Nephron (organoid): ENCODE data around the gene ARNT2.

ENCODE experiments used
- H3K27ac Mint-ChIP-seq, 3 experiments: 2 replicates each; pipeline ENCODE4 v1.8.0; 2020; ENCODE audit warnings: mixed read lengths in 3 of 3, mild to moderate bottlenecking in 2 of 3, moderate library complexity in 1 of 3
- H3K27me3 Mint-ChIP-seq: 2 replicates; pipeline ENCODE4 v1.8.0; 2021; ENCODE audit warnings: low read depth, mild to moderate bottlenecking, moderate library complexity, mixed read lengths
- H3K36me3 Mint-ChIP-seq: 2 replicates; pipeline ENCODE4 v1.8.0; 2020; ENCODE audit warnings: low read depth, mixed read lengths
- H3K4me1 Mint-ChIP-seq: 2 replicates; pipeline ENCODE4 v1.8.0; 2020; ENCODE audit warnings: mixed read lengths
- H3K4me3 Mint-ChIP-seq, 3 experiments: 2 replicates each; pipeline ENCODE4 v1.8.0; 2020; ENCODE audit warnings: mild to moderate bottlenecking in 3 of 3, mixed read lengths in 3 of 3, moderate library complexity in 2 of 3
- H3K9me3 Mint-ChIP-seq: 2 replicates; pipeline ENCODE4 v1.8.0; 2020; ENCODE audit warnings: mixed read lengths
- CTCF ChIP-seq, 3 experiments: fragments of 200-600 bp; sonication (generic); IDR thresholded peaks; one replicate each; pipeline ENCODE4 v1.5.0; 2021; ENCODE audit warnings: antibody characterized with exemption in 3 of 3; ENCODE audit not compliant: unreplicated experiment in 3 of 3

The ARNT2 gene

GRCh38 chr15:80411788-80412288 lies 7.7 kb downstream of the ARNT2 start:
- Mint-ChIP-seq H3K9me3 (no peaks in the 10 kb centered on the region), H3K36me3 (peaks cover 3% of the 10 kb centered on the region), H3K27ac (no peak overlapping the region), H3K4me3 (no peak overlapping the region), H3K27me3 (no peaks in the 10 kb centered on the region), H3K4me1 (peaks cover 20% of the 10 kb centered on the region)
- TF ChIP-seq CTCF (IDR thresholded peaks at IDR 0.05; ENCODE audit: unreplicated experiment in 3 of 3) = no peak

DNA sequence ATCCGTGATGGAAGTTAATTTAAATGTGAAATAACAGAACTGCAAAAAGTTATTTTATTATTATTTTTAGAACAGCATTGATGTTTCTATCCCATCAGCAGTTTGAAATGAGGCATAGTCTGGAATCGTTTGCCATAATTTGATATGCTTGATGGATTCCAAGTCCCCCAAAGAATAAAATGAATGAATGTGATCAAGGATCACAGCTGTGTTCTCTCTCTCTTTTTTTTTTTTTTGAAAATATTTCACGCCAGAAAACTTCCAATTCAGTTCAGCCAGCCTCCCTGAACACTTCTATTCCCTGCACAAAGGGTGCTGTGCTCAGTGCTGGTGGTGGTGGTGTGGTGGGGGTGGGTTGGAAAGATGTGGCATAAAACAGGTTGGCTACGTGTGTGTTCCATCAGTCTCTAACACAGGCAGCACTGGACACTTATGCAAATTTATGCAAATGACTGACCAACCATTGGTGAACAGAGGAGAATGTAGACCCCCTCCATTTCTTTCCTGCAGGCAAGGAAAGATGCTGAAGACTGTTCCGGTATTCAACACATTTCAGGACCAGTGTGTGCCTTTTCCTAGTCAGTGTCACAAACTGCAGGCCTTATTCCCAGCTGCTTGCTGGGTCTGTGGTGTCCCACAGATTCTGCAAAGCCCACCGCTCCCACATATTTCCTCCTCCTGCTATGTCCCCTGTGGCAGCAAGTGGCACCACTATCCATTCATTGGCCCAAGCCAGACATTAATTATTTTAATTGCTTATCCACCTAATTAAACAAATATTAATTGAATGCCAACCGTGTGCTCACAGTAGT lies 10.6 kb downstream of the ARNT2 start:
- no peak overlapping the region for H3K4me3 Mint-ChIP-seq
- H3K27ac Mint-ChIP-seq = peak overlapping the region; percentile 20 to 54 (median 43)
- no peaks in the 10 kb centered on the region for H3K27me3 Mint-ChIP-seq
- peaks cover 15% of the 10 kb centered on the region for H3K4me1 Mint-ChIP-seq
- H3K9me3 Mint-ChIP-seq = no peaks in the 10 kb centered on the region
- no peaks in the 10 kb centered on the region for H3K36me3 Mint-ChIP-seq
- no peak for TF ChIP-seq CTCF (IDR thresholded peaks at IDR 0.05; ENCODE audit: unreplicated experiment in 3 of 3)

DNA sequence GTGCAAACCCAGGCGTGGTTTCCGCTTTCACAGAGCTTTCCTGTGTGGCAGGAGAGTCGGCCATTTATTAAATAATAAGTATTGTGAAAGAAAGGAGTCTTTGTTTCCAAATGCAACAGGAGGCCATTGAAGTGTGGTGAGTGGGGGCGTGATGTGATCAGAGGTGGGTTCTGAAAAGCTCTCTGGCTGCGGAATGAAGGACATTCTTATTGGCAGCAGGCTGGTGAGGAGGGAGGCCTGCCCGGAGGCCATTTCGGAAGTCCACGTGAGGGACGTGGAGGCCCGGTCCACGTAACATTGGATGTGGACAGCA lies 11.1 kb downstream of the ARNT2 start:
- Mint-ChIP-seq H3K4me1 (peaks cover 15% of the 10 kb centered on the region), H3K9me3 (no peaks in the 10 kb centered on the region), H3K36me3 (no peaks in the 10 kb centered on the region), H3K4me3 (no peak overlapping the region), H3K27ac (peak overlapping the region; percentile 20 to 54 (median 43)), H3K27me3 (no peaks in the 10 kb centered on the region)
- TF ChIP-seq CTCF (IDR thresholded peaks at IDR 0.05; ENCODE audit: unreplicated experiment in 3 of 3) = no peak

- Mint-ChIP-seq H3K36me3 (no peaks in the 10 kb centered on the region), H3K4me3 (no peak overlapping the region), H3K9me3 (no peaks in the 10 kb centered on the region), H3K4me1 (peaks cover 15% of the 10 kb centered on the region), H3K27me3 (no peaks in the 10 kb centered on the region), H3K27ac (no peak overlapping the region)
- TF ChIP-seq CTCF (IDR thresholded peaks at IDR 0.05; ENCODE audit: unreplicated experiment in 3 of 3) = no peak
These were observed 12.5 kb downstream of the ARNT2 start for GRCh38 chr15:80416702-80417101.

- no peak overlapping the region for H3K4me3 Mint-ChIP-seq
- H3K4me1 Mint-ChIP-seq = peaks cover 15% of the 10 kb centered on the region
- H3K36me3 Mint-ChIP-seq = no peaks in the 10 kb centered on the region
- H3K9me3 Mint-ChIP-seq = no peaks in the 10 kb centered on the region
- TF ChIP-seq CTCF (IDR thresholded peaks at IDR 0.05; ENCODE audit: unreplicated experiment in 3 of 3) = peak; percentile 45 to 59 (median 48)
- no peak overlapping the region for H3K27ac Mint-ChIP-seq
- H3K27me3 Mint-ChIP-seq = no peaks in the 10 kb centered on the region
These were observed 14.8 kb downstream of the ARNT2 start for GRCh38 chr15:80418892-80419537.
